GM12878 (cell line): ENCODE measurements around the gene NPAS3. TPM values are rescaled to one million over a fixed set of nuclear protein-coding genes. Genes with fewer than 3 reads are reported as not detected.

Experiments
- ATAC-seq: fragments of 200-7000 bp; cut with Tn5 transposase; 3 replicates; pipeline ENCODE4 v1.9.1; 2020; ENCODE audit warnings: mild to moderate bottlenecking, moderate library complexity
- BruUV-seq: library from RNA; stranded (reverse); fragments of 400-500 nt; replicated peaks from 2 replicates; lab custom pipeline; 2021; lab: Mats Ljungman, UMichigan
- CTCF ChIA-PET: fragments of 300-600 bp; sonication (Branson Sonifier 250); formaldehyde crosslinking; extraction: SDS; loops from one replicate; lab custom pipeline; 2021; ENCODE audit warnings: inconsistent platforms; lab: Yijun Ruan, JAX
- POLR2A ChIA-PET: fragments of 350-600 bp; formaldehyde crosslinking; extraction: SDS; loops from one replicate; lab custom pipeline; 2021; ENCODE audit warnings: inconsistent platforms; lab: Charles Lee
- RAD21 ChIA-PET: fragments of 300-600 bp; sonication (Branson Sonifier 250); formaldehyde crosslinking; loops from one replicate; lab custom pipeline; 2023; ENCODE audit warnings: antibody characterized with exemption; ENCODE audit not compliant: unreplicated experiment; lab: Charles Lee
- SMC1A ChIA-PET: fragments of 300-600 bp; sonication (Branson Sonifier 250); formaldehyde crosslinking; loops from one replicate; lab custom pipeline; 2023; ENCODE audit not compliant: unreplicated experiment, uncharacterized antibody; lab: Charles Lee
- DNase-seq: peaks from one replicate; pipeline ENCODE4 v3.0.0-alpha.2; 2011; ENCODE audit warnings: low read depth, low spot score
- FAIRE-seq: peaks from 3 replicates; lab custom pipeline; 2011; peaks lifted over from hg19 to GRCh38; lab: Jason Lieb, UNC
- H2AFZ ChIP-seq: 2 replicates; pipeline ENCODE4 v1.6.0; 2011; ENCODE audit warnings: low read depth, low read length, control low read depth; ENCODE audit not compliant: control insufficient read depth
- H3K27ac ChIP-seq: 2 replicates; pipeline ENCODE4 v1.5.1; 2011; ENCODE audit warnings: control low read depth; ENCODE audit not compliant: control insufficient read depth, insufficient read depth
- H3K27me3 ChIP-seq, 2 experiments: replicated peaks in 1 of 2; 2 replicates each; pipeline versions ENCODE4 v1.6.0 to v1.6.1; 2011; ENCODE audit warnings: low read length in 1 of 2; ENCODE audit not compliant: control insufficient read depth in 2 of 2, insufficient read depth in 2 of 2
- H3K36me3 ChIP-seq, 2 experiments: 2 replicates each; pipeline ENCODE4 v1.5.1; 2011; ENCODE audit warnings: low read length in 1 of 2; ENCODE audit not compliant: control insufficient read depth in 2 of 2, insufficient read depth in 2 of 2
- H3K4me1 ChIP-seq: 2 replicates; pipeline ENCODE4 v1.6.1; 2011; ENCODE audit warnings: mild to moderate bottlenecking, low read length, moderate library complexity, mixed read lengths; ENCODE audit not compliant: control insufficient read depth, insufficient read depth
- H3K4me2 ChIP-seq: 2 replicates; pipeline ENCODE4 v1.6.0; 2011; ENCODE audit warnings: control low read depth; ENCODE audit not compliant: control insufficient read depth, insufficient read depth
- H3K4me3 ChIP-seq: fragments of 200-600 bp; sonication (generic); 2 replicates; pipeline ENCODE4 v1.5.1; 2016
- H3K79me2 ChIP-seq: 2 replicates; pipeline ENCODE4 v1.6.0; 2011; ENCODE audit warnings: low read length; ENCODE audit not compliant: control insufficient read depth, insufficient read depth
- H3K9ac ChIP-seq: 2 replicates; pipeline ENCODE4 v1.8.0; 2011; ENCODE audit warnings: low read length, control low read depth, mixed read lengths; ENCODE audit not compliant: control insufficient read depth, insufficient read depth
- H3K9me3 ChIP-seq: replicated peaks from 3 replicates; pipeline ENCODE4 v1.5.1; 2011; ENCODE audit warnings: mild to moderate bottlenecking, low read length; ENCODE audit not compliant: control insufficient read depth, insufficient read depth
- H4K20me1 ChIP-seq: 2 replicates; pipeline ENCODE4 v1.6.0; 2011; ENCODE audit not compliant: control insufficient read depth, insufficient read depth
- ASH2L ChIP-seq: fragments of 300-600, 200-600 bp; sonication (generic); IDR thresholded peaks from 2 replicates; pipeline ENCODE4 v1.6.1; 2017; ENCODE audit warnings: low read depth, mild to moderate bottlenecking, borderline replicate concordance
- BCLAF1 ChIP-seq: fragments of 450-650 bp; IDR thresholded peaks from 2 replicates; pipeline ENCODE4 v1.6.1; 2017; ENCODE audit warnings: antibody characterized with exemption, mild to moderate bottlenecking, moderate library complexity
- E2F8 ChIP-seq: fragments of 450-650 bp; IDR thresholded peaks from 2 replicates; pipeline ENCODE4 v1.6.1; 2018; ENCODE audit warnings: mild to moderate bottlenecking, low read depth, moderate library complexity; ENCODE audit not compliant: partially characterized antibody
- EP300 ChIP-seq, 2 experiments: fragments of 150-350 bp in 1 of 2; IDR thresholded peaks; 2 replicates each; pipeline ENCODE4 v1.6.1; 2011 to 2012; ENCODE audit warnings: low read depth in 2 of 2, low read length in 2 of 2, borderline replicate concordance in 1 of 2, improper control_type of control experiment in 1 of 2, inconsistent platforms in 1 of 2; ENCODE audit not compliant: control insufficient read depth in 1 of 2
- RFX5 ChIP-seq: IDR thresholded peaks from 2 replicates; pipeline ENCODE4 v1.6.1; 2011; ENCODE audit warnings: low read depth, low read length, improper control_type of control experiment
- STAT3 ChIP-seq: IDR thresholded peaks from 2 replicates; pipeline ENCODE4 v1.6.1; 2011; ENCODE audit warnings: low read depth, low read length, improper control_type of control experiment
- USF1 ChIP-seq: IDR thresholded peaks from 2 replicates; pipeline ENCODE4 v1.6.1; 2011; ENCODE audit warnings: borderline replicate concordance, low read depth, mild to moderate bottlenecking, moderate library complexity, mixed read lengths, low read length; ENCODE audit not compliant: insufficient read depth; ENCODE audit errors: extremely low read length
- WRNIP1 ChIP-seq: IDR thresholded peaks from 2 replicates; pipeline ENCODE4 v1.6.1; 2011; ENCODE audit warnings: low read depth, low read length, improper control_type of control experiment, borderline replicate concordance
- ZBTB11 ChIP-seq: fragments of 450-650 bp; formaldehyde crosslinking; IDR thresholded peaks from 2 replicates; pipeline ENCODE4 v1.5.0; 2022; ENCODE audit warnings: mild to moderate bottlenecking, missing genetic modification characterization
- ZNF217 ChIP-seq: fragments of 450-650 bp; IDR thresholded peaks from 2 replicates; pipeline ENCODE4 v1.6.1; 2017; ENCODE audit warnings: antibody characterized with exemption, mild to moderate bottlenecking
- WGBS: methylation state at CpG from one replicate; pipeline ENCODE4 v1.1.6; 2016; ENCODE audit warnings: low lambda C conversion rate; ENCODE audit not compliant: insufficient replicate concordance, insufficient coverage; ENCODE audit errors: missing lambda C conversion rate; 5-methylcytosine and 5-hydroxymethylcytosine counted together
- in situ Hi-C: fragments of 300-500 bp; cut with MboI; formaldehyde crosslinking; loops from 9 replicates; pipeline ENCODE4 v1.14.3; 2018; ENCODE audit warnings: mixed read lengths
- intact Hi-C: fragments of 100-400 bp; cut with micrococcal nuclease; formaldehyde crosslinking; loops from one replicate; pipeline ENCODE4 v1.14.2; 2022; ENCODE audit not compliant: unreplicated experiment
- polyA plus RNA-seq, 11 experiments: library from polyadenylated mRNA; depleted of rRNA in 4 of 11; unstranded in 6 of 11; stranded (reverse) in 5 of 11; fragments of >200 nt; fragmentation: Nextera tagmentation in 4 of 11; fragmentation: Illumina TruSeq in 1 of 11; extraction: Ambion mirVana in 4 of 11; extraction: Trizol in 1 of 11; gene quantifications; 1 replicate in 1 of 11; 2 replicates in 10 of 11; pipeline versions ENCODE4 v1.2.1 to v1.2.3, GENCODE V29; 2011 to 2016; ENCODE audit warnings: inconsistent platforms in 2 of 11, missing spikeins in 2 of 11, low read depth in 1 of 11
- total RNA-seq, 4 experiments: library from RNA; depleted of rRNA in 3 of 4; stranded (reverse); fragments of >200 nt in 3 of 4; fragmentation: Illumina TruSeq in 1 of 4; extraction: Trizol in 1 of 4; gene quantifications; 2 replicates each; pipeline versions ENCODE4 v1.2.1 to v1.2.3, GENCODE V29; 2013 to 2021

NPAS3 gene
- total and polyA plus RNA-seq, 10 of the 15 experiments (the other 5 are each of a cell fraction or from before 2014, with no cell fraction given) = under 0.01 to 2.7 (median 0.03) TPM; not detected in 6

GRCh38 chr14:33150666-33151428 lies 212.2 kb downstream of the NPAS3 start (continued):
- TF ChIP-seq E2F8 = no peak
- no peak for TF ChIP-seq USF1
- no peak for TF ChIP-seq ZNF217

- H3K36me3 ChIP-seq = no peaks in the 10 kb centered on the region
- intact Hi-C loops = no loop called here
- H3K9me3 ChIP-seq = no peaks in the 10 kb centered on the region
- H2AFZ ChIP-seq = no peak overlapping the region
- no peak overlapping the region for H3K4me3 ChIP-seq
- ChIA-PET SMC1A (interaction anchor here (0.6 to 1.2 kb wide), 3 partner anchors 30 to 258 kb away, joined by 3 read pairs; no protein-coding TSS in a partner anchor), RAD21 (no interaction called here), CTCF (interaction anchor here (0.6 to 0.8 kb wide), 3 partner anchors 8 to 303 kb away, joined by 3 to 4 read pairs (median 3); no protein-coding TSS in a partner anchor), POLR2A (no interaction called here)
- 12% methylated on average over 5 of the region's 5 CpGs for WGBS
- FAIRE-seq = no peak
- no peak overlapping the region for H3K27ac ChIP-seq
- no peaks in the 10 kb centered on the region for H3K4me1 ChIP-seq
- H3K4me2 ChIP-seq = no peak overlapping the region
- in situ Hi-C loops = no loop called here
- no peak overlapping the region for H3K9ac ChIP-seq
- ATAC-seq = no peak
- BruUV-seq = no TSS peak
- no peaks in the 10 kb centered on the region for H4K20me1 ChIP-seq
- H3K79me2 ChIP-seq = no peaks in the 10 kb centered on the region
- DNase-seq = no peak
- no peaks in the 10 kb centered on the region for H3K27me3 ChIP-seq
- no peak for TF ChIP-seq STAT3
- no peak for TF ChIP-seq RFX5
- TF ChIP-seq BCLAF1 = no peak
- no peak for TF ChIP-seq ASH2L
- no peak for TF ChIP-seq EP300 (IDR thresholded peaks at IDR 0.05; ENCODE audit: borderline replicate concordance in 1 of 2, control insufficient read depth in 1 of 2, low read depth in 2 of 2, low read length in 2 of 2)
- no peak for TF ChIP-seq ZBTB11 (CRISPR knock-in tag)
- no peak for TF ChIP-seq WRNIP1
These were observed 224.4 kb downstream of the NPAS3 start for GRCh38 chr14:33163109-33163508.
